H9 (cell line): ENCODE measurements around the gene PLA2G4D. TPM values are rescaled to one million over a fixed set of nuclear protein-coding genes. Genes with fewer than 3 reads are reported as not detected.

Experiments used
- DNase-seq: peaks from one replicate; pipeline ENCODE4 v3.0.0-alpha.2; 2017
- H2AFZ ChIP-seq: one replicate; pipeline ENCODE4 v1.6.1; 2013; ENCODE audit warnings: mild to moderate bottlenecking, low read length, control low read depth, moderate library complexity
- H2AK5ac ChIP-seq: 2 replicates; pipeline ENCODE4 v1.6.1; 2013; ENCODE audit warnings: low read length, control low read depth, mixed read lengths; ENCODE audit not compliant: insufficient read length
- H2BK120ac ChIP-seq: one replicate; pipeline ENCODE4 v1.6.1; 2013; ENCODE audit warnings: low read depth, mild to moderate bottlenecking, low read length, control low read depth, inconsistent platforms; ENCODE audit not compliant: poor library complexity, severe bottlenecking
- H2BK12ac ChIP-seq: 2 replicates; pipeline ENCODE4 v1.6.1; 2013; ENCODE audit warnings: low read length, control low read depth, mixed read lengths, low read depth; ENCODE audit not compliant: insufficient read length
- H2BK15ac ChIP-seq: 2 replicates; pipeline ENCODE4 v1.6.1; 2013; ENCODE audit warnings: low read depth, low read length, control low read depth
- H2BK20ac ChIP-seq: one replicate; pipeline ENCODE4 v1.6.1; 2013; ENCODE audit warnings: low read depth, mild to moderate bottlenecking, low read length, control low read depth, inconsistent platforms; ENCODE audit not compliant: poor library complexity, severe bottlenecking
- H2BK5ac ChIP-seq: 2 replicates; pipeline ENCODE4 v1.6.1; 2013; ENCODE audit warnings: low read length, control low read depth, mixed read lengths; ENCODE audit not compliant: insufficient read length
- H3K14ac ChIP-seq: 2 replicates; pipeline ENCODE4 v1.6.1; 2013; ENCODE audit warnings: low read length, control low read depth; ENCODE audit not compliant: insufficient read depth
- H3K18ac ChIP-seq: 2 replicates; pipeline ENCODE4 v1.6.1; 2013; ENCODE audit warnings: low read depth, mild to moderate bottlenecking, mixed read lengths, low read length, control low read depth; ENCODE audit not compliant: insufficient read length
- H3K23ac ChIP-seq: 2 replicates; pipeline ENCODE4 v1.6.1; 2013; ENCODE audit warnings: low read length, control low read depth, mixed read lengths, low read depth; ENCODE audit not compliant: insufficient read length
- H3K23me2 ChIP-seq: 2 replicates; pipeline ENCODE4 v1.6.1; 2013; ENCODE audit warnings: low read depth, mild to moderate bottlenecking, mixed read lengths, low read length, control low read depth; ENCODE audit not compliant: insufficient read length, poor library complexity, severe bottlenecking
- H3K27ac ChIP-seq: 2 replicates; pipeline ENCODE4 v1.5.1; 2013; ENCODE audit warnings: low read length, control low read depth, mixed read lengths, low read depth; ENCODE audit not compliant: insufficient read length
- H3K27me3 ChIP-seq: 2 replicates; pipeline ENCODE4 v1.6.1; 2013; ENCODE audit warnings: low read length, control low read depth, inconsistent platforms; ENCODE audit not compliant: insufficient read depth
- H3K4ac ChIP-seq: 2 replicates; pipeline ENCODE4 v1.6.1; 2013; ENCODE audit warnings: low read depth, mild to moderate bottlenecking, control low read depth, inconsistent platforms, low read length, moderate library complexity
- H3K4me1 ChIP-seq: 2 replicates; pipeline ENCODE4 v1.6.1; 2013; ENCODE audit warnings: low read length, control low read depth, inconsistent platforms; ENCODE audit not compliant: insufficient read depth
- H3K4me2 ChIP-seq: 2 replicates; pipeline ENCODE4 v1.6.1; 2013; ENCODE audit warnings: low read length, control low read depth, mixed read lengths; ENCODE audit not compliant: insufficient read length, insufficient read depth
- H3K56ac ChIP-seq: 2 replicates; pipeline ENCODE4 v1.6.1; 2013; ENCODE audit warnings: low read depth, mild to moderate bottlenecking, mixed read lengths, low read length, control low read depth; ENCODE audit not compliant: insufficient read length
- H3K79me1 ChIP-seq: 2 replicates; pipeline ENCODE4 v1.6.1; 2013; ENCODE audit warnings: low read depth, mild to moderate bottlenecking, moderate library complexity, low read length, control low read depth, inconsistent platforms; ENCODE audit not compliant: insufficient read depth, poor library complexity, severe bottlenecking
- H3K79me2 ChIP-seq: 2 replicates; pipeline ENCODE4 v1.6.1; 2013; ENCODE audit warnings: low read length, control low read depth, inconsistent platforms; ENCODE audit not compliant: insufficient read depth
- H3K9ac ChIP-seq: 2 replicates; pipeline ENCODE4 v1.6.1; 2013; ENCODE audit warnings: low read length, control low read depth, mixed read lengths; ENCODE audit not compliant: insufficient read length; ENCODE audit errors: extremely low read depth
- H3K9me3 ChIP-seq: one replicate; pipeline ENCODE4 v1.6.1; 2013; ENCODE audit warnings: low read depth, low read length, inconsistent platforms; ENCODE audit not compliant: control insufficient read depth
- H3T11ph ChIP-seq: one replicate; pipeline ENCODE4 v1.6.1; 2013; ENCODE audit warnings: mild to moderate bottlenecking, low read length, control low read depth, inconsistent platforms
- H4K20me1 ChIP-seq: one replicate; pipeline ENCODE4 v1.6.1; 2013; ENCODE audit not compliant: control insufficient read depth, insufficient read length, insufficient read depth
- H4K5ac ChIP-seq: 2 replicates; pipeline ENCODE4 v1.6.1; 2013; ENCODE audit warnings: low read depth, mild to moderate bottlenecking, mixed read lengths, low read length, control low read depth; ENCODE audit not compliant: insufficient read length
- H4K8ac ChIP-seq: replicated peaks from 2 replicates; pipeline ENCODE4 v1.6.1; 2013; ENCODE audit warnings: low read length, control low read depth, mixed read lengths, low read depth; ENCODE audit not compliant: insufficient read length
- H4K91ac ChIP-seq: 2 replicates; pipeline ENCODE4 v1.6.1; 2013; ENCODE audit warnings: low read depth, mild to moderate bottlenecking, moderate library complexity, mixed read lengths, low read length, control low read depth; ENCODE audit not compliant: insufficient read length
- H3K27ac Mint-ChIP-seq, 3 experiments: 2 replicates in 2 of 3; 3 replicates in 1 of 3; pipeline ENCODE4 v1.8.0; 2020 to 2021; ENCODE audit warnings: mixed read lengths in 3 of 3, mild to moderate bottlenecking in 1 of 3, moderate library complexity in 1 of 3
- H3K27me3 Mint-ChIP-seq: 2 replicates; pipeline ENCODE4 v1.8.0; 2021; ENCODE audit warnings: low read depth, mild to moderate bottlenecking, moderate library complexity, mixed read lengths
- H3K36me3 Mint-ChIP-seq, 3 experiments: 2 replicates in 2 of 3; 3 replicates in 1 of 3; pipeline ENCODE4 v1.8.0; 2020 to 2021; ENCODE audit warnings: low read depth in 3 of 3, mixed read lengths in 3 of 3; ENCODE audit not compliant: insufficient read depth in 1 of 3
- H3K4me1 Mint-ChIP-seq, 2 experiments: 2 replicates each; pipeline ENCODE4 v1.8.0; 2020; ENCODE audit warnings: mixed read lengths in 2 of 2
- H3K4me3 Mint-ChIP-seq, 2 experiments: 2 replicates in 1 of 2; 3 replicates in 1 of 2; pipeline ENCODE4 v1.8.0; 2020 to 2021; ENCODE audit warnings: mild to moderate bottlenecking in 2 of 2, mixed read lengths in 2 of 2, moderate library complexity in 1 of 2
- H3K9me3 Mint-ChIP-seq, 2 experiments: 2 replicates in 1 of 2; 3 replicates in 1 of 2; pipeline ENCODE4 v1.8.0; 2020; ENCODE audit warnings: mild to moderate bottlenecking in 2 of 2, mixed read lengths in 2 of 2, moderate library complexity in 1 of 2
- WGBS: extraction: QIAGEN DNeasy Blood & Tissue Kit; methylation state at CpG from one replicate; pipeline ENCODE4 v1.1.7; 2013; ENCODE audit warnings: missing lambda C conversion rate, low lambda C conversion rate, mixed read lengths; ENCODE audit not compliant: insufficient read length; ENCODE audit errors: extremely low coverage; 5-methylcytosine and 5-hydroxymethylcytosine counted together
- total RNA-seq: library from RNA; stranded (reverse); gene quantifications from 2 replicates; pipeline ENCODE4 v1.2.1, GENCODE V29; 2021
- TF ChIP-seq, protein P1 (sequence below): fragments of 200-600 bp; sonication (generic); conservative IDR thresholded peaks from 3 replicates; pipeline ENCODE4 v1.8.0; 2021; ENCODE audit warnings: antibody characterized with exemption, mild to moderate bottlenecking

PLA2G4D gene
- total RNA-seq, 1 experiment from 2014 or later, result 0.33 TPM

- H2BK15ac ChIP-seq, result 0 out of 2 replicates have a peak overlapping the region, but pooled peaks have one; percentile 53
- H3K79me2 ChIP-seq, result no peaks in the 10 kb centered on the region
- H2BK20ac ChIP-seq, result no peak overlapping the region
- no peak for DNase-seq
- no peak overlapping the region for H2BK12ac ChIP-seq
- Mint-ChIP-seq H3K27ac (no peak overlapping the region), H3K4me1 (peaks cover 5% of the 10 kb centered on the region in 2 experiments; a peak in 3 of 4 replicates), H3K4me3 (no peak overlapping the region), H3K36me3 (no peaks in the 10 kb centered on the region; a peak in 1 of 7 replicates), H3K9me3 (peaks cover 0 to 4% of the 10 kb centered on the region in 2 experiments; a peak in 1 of 5 replicates), H3K27me3 (no peaks in the 10 kb centered on the region; the same call in 1 of the 2 replicates)
- no peaks in the 10 kb centered on the region for H3K23me2 ChIP-seq
- no peaks in the 10 kb centered on the region for H3K9me3 ChIP-seq
- H3K18ac ChIP-seq, result no peak overlapping the region
- no peak overlapping the region for H3K14ac ChIP-seq
- H3K27ac ChIP-seq, result no peak overlapping the region
- H2BK120ac ChIP-seq, result no peak overlapping the region
- no peaks in the 10 kb centered on the region for H3K79me1 ChIP-seq
- no peak overlapping the region for H2BK5ac ChIP-seq
- H3T11ph ChIP-seq, result no peak overlapping the region
- WGBS, result no CpG with 5 or more reads among the region's 5 CpGs
- no peak overlapping the region for H3K4me2 ChIP-seq
- no peak overlapping the region for H4K8ac ChIP-seq
- H4K20me1 ChIP-seq, result no peaks in the 10 kb centered on the region
- H2AFZ ChIP-seq, result no peak overlapping the region
- no peak overlapping the region for H3K23ac ChIP-seq
- H3K9ac ChIP-seq, result no peak overlapping the region
- no peak overlapping the region for H3K4ac ChIP-seq
- H4K91ac ChIP-seq, result no peak overlapping the region
- TF ChIP-seq, protein P1, sequence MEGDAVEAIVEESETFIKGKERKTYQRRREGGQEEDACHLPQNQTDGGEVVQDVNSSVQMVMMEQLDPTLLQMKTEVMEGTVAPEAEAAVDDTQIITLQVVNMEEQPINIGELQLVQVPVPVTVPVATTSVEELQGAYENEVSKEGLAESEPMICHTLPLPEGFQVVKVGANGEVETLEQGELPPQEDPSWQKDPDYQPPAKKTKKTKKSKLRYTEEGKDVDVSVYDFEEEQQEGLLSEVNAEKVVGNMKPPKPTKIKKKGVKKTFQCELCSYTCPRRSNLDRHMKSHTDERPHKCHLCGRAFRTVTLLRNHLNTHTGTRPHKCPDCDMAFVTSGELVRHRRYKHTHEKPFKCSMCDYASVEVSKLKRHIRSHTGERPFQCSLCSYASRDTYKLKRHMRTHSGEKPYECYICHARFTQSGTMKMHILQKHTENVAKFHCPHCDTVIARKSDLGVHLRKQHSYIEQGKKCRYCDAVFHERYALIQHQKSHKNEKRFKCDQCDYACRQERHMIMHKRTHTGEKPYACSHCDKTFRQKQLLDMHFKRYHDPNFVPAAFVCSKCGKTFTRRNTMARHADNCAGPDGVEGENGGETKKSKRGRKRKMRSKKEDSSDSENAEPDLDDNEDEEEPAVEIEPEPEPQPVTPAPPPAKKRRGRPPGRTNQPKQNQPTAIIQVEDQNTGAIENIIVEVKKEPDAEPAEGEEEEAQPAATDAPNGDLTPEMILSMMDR, result no peak
- no peak overlapping the region for H2AK5ac ChIP-seq
- no peaks in the 10 kb centered on the region for H3K4me1 ChIP-seq
- no peaks in the 10 kb centered on the region for H3K27me3 ChIP-seq
- H4K5ac ChIP-seq, result no peak overlapping the region
- H3K56ac ChIP-seq, result no peak overlapping the region
These were observed 51.6 kb downstream of the PLA2G4D start for GRCh38 chr15:42042602-42043400.
